Measurements from ENCODE around the gene TRIM4. TPM values are rescaled to one million over a fixed set of nuclear protein-coding genes. Genes with fewer than 3 reads are reported as not detected.
"Not testable (repeated sequence)": the region's sequence is repeated elsewhere in the genome, so short reads cannot be mapped to it uniquely, and the experiment has no call there.

TRIM4 gene
- total RNA-seq, 3 donors from 2014 or later, result 22.2 to 29.2 (median 25.2) TPM

- DNase-seq, result no peak
- no peaks in the 10 kb centered on the region for H3K36me3 ChIP-seq (ENCODE audit: low read depth)
- no peak for TF ChIP-seq CTCF (IDR thresholded peaks at IDR 0.05)
- peaks cover 4% of the 10 kb centered on the region for H3K9me3 ChIP-seq
- intact Hi-C loops (cut with DNase I, micrococcal nuclease), result no loop called here
- no peaks in the 10 kb centered on the region for H3K4me1 ChIP-seq (ENCODE audit: low read depth)
- no peak for ATAC-seq
- H3K4me3 ChIP-seq, result no peak overlapping the region
These were observed 30.4 kb upstream of the TRIM4 start for GRCh38 chr7:99949645-99950228.

GRCh38 chr7:99947608-99948007 lies 28.3 kb upstream of the TRIM4 start:
- intact Hi-C loops (cut with DNase I, micrococcal nuclease), result no loop called here
- Histone ChIP-seq H3K4me3 (no peak overlapping the region), H3K9me3 (peaks cover 4% of the 10 kb centered on the region), H3K4me1 (ENCODE audit: low read depth) (no peaks in the 10 kb centered on the region), H3K36me3 (ENCODE audit: low read depth) (no peaks in the 10 kb centered on the region)
- no peak for DNase-seq
- TF ChIP-seq CTCF (IDR thresholded peaks at IDR 0.05), result no peak
- no peak for ATAC-seq

- TF ChIP-seq CTCF (IDR thresholded peaks at IDR 0.05), result no peak
- no peaks in the 10 kb centered on the region for H3K36me3 ChIP-seq (ENCODE audit: low read depth)
- no peaks in the 10 kb centered on the region for H3K4me1 ChIP-seq (ENCODE audit: low read depth)
- H3K4me3 ChIP-seq, result no peak overlapping the region
- no peaks in the 10 kb centered on the region for H3K9me3 ChIP-seq
- no peak for ATAC-seq
- intact Hi-C loops (cut with DNase I, micrococcal nuclease), result no loop called here
- no peak for DNase-seq
These were observed 25.3 kb upstream of the TRIM4 start for GRCh38 chr7:99944497-99945070.

DNA sequence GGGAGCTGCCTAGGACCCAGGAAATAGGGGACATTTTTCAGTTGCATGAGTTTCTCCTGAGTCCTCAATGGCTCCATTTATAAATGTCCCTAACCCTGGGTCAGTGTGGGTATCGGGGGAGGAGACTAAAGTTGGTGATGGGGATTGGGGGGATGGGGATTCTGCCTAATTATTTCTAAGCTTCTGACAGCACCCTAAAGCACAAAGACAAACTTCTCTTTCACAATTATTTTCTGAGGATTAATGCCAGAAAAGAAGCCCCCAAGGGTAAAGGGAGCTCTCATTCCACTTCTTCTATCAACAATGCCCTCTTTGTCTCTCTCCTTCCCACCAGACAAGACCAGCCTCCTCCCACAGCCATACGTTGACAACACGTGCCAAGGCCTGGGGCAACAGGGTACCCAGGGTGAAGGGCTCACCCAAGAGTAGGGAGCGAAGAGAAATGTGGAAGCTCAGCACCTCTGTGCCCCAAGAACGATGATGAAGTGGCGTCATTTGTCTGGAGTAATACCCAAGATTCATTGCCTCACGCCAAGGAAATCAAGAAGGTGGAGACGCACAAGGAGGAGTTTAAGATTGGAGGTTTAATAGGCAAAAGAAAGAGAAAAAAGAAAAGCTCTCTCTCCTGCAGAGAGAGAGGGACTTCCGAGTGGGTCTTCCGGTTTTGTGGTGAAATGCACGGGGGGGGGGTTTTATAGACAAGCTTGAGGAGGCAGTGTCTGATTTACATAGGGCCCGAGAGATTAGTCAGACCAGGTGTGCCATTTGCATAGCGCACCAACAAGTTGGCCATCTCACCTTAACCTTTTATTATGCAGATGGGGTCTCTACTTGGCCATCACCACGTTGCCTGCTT lies 24.5 kb upstream of the TRIM4 start:
- intact Hi-C loops (cut with DNase I, micrococcal nuclease), result no loop called here
- Histone ChIP-seq H3K9me3 (no peaks in the 10 kb centered on the region), H3K36me3 (ENCODE audit: low read depth) (no peaks in the 10 kb centered on the region), H3K4me3 (no peak overlapping the region), H3K4me1 (ENCODE audit: low read depth) (no peaks in the 10 kb centered on the region)
- DNase-seq (no peak), ATAC-seq (no peak)
- no peak for TF ChIP-seq CTCF (IDR thresholded peaks at IDR 0.05)

GRCh38 chr7:99938296-99938695 lies 19.0 kb upstream of the TRIM4 start:
- H3K36me3 ChIP-seq (ENCODE audit: low read depth), result no peaks in the 10 kb centered on the region
- no peak for TF ChIP-seq CTCF (IDR thresholded peaks at IDR 0.05)
- no peaks in the 10 kb centered on the region for H3K9me3 ChIP-seq
- DNase-seq, result no peak
- ATAC-seq, result no peak
- no peaks in the 10 kb centered on the region for H3K4me1 ChIP-seq (ENCODE audit: low read depth)
- H3K4me3 ChIP-seq, result no peak overlapping the region
- intact Hi-C loops (cut with DNase I, micrococcal nuclease), result no loop called here

- H3K9me3 ChIP-seq; H3K4me1 ChIP-seq (ENCODE audit: low read depth); DNase-seq; ATAC-seq; intact Hi-C loops (cut with DNase I, micrococcal nuclease); H3K36me3 ChIP-seq (ENCODE audit: low read depth); H3K4me3 ChIP-seq: not testable (repeated sequence)
These were observed 15.7 kb upstream of the TRIM4 start for GRCh38 chr7:99935009-99935408.
